ENCODE results near the gene DIABLO.

GRCh38 chr12:122174155-122174845 lies 51.6 kb downstream of the DIABLO start, which contains the start of gene IL31:
- TF ChIP-seq CTCF (IDR thresholded peaks at IDR 0.05) (no peak), POLR2AphosphoS5 (IDR thresholded peaks at IDR 0.05) (no peak)
